KMS-11 (cell line): ENCODE data around the gene SLC16A1.

Experiments used
- H2AFZ ChIP-seq: fragments of 200-600 bp; sonication (generic); 2 replicates; pipeline ENCODE4 v1.6.1; 2016; ENCODE audit warnings: antibody characterized with exemption, mixed run types, low read depth
- H3K27ac ChIP-seq: fragments of 200-600 bp; sonication (generic); 2 replicates; pipeline ENCODE4 v1.6.1; 2016; ENCODE audit warnings: mild to moderate bottlenecking, mixed run types
- H3K27me3 ChIP-seq: fragments of 200-600 bp; sonication (generic); 2 replicates; pipeline ENCODE4 v1.6.1; 2017; ENCODE audit warnings: mild to moderate bottlenecking, low read depth, mixed run types, moderate library complexity; ENCODE audit not compliant: insufficient read depth
- H3K36me3 ChIP-seq: fragments of 200-600 bp; sonication (generic); 2 replicates; pipeline ENCODE4 v1.6.1; 2017; ENCODE audit warnings: mild to moderate bottlenecking, mixed run types; ENCODE audit not compliant: insufficient read depth
- H3K4me1 ChIP-seq: fragments of 200-600 bp; sonication (generic); 2 replicates; pipeline ENCODE4 v1.6.1; 2016; ENCODE audit warnings: mild to moderate bottlenecking, low read depth, mixed run types; ENCODE audit not compliant: poor library complexity, severe bottlenecking
- H3K4me2 ChIP-seq: fragments of 200-600 bp; sonication (generic); 2 replicates; pipeline ENCODE4 v1.7.0; 2016; ENCODE audit warnings: mild to moderate bottlenecking, mixed run types
- H3K4me3 ChIP-seq: fragments of 200-600 bp; sonication (generic); IDR thresholded peaks from 2 replicates; pipeline ENCODE4 v1.6.1; 2017; ENCODE audit warnings: low read depth, low read length, mixed read lengths; ENCODE audit not compliant: insufficient read depth
- H3K79me2 ChIP-seq: fragments of 200-600 bp; sonication (generic); 2 replicates; pipeline ENCODE4 v1.6.1; 2016; ENCODE audit warnings: low read depth, mixed run types; ENCODE audit not compliant: insufficient read depth
- H3K9ac ChIP-seq: fragments of 200-600 bp; sonication (generic); 2 replicates; pipeline ENCODE4 v1.6.1; 2016; ENCODE audit warnings: mild to moderate bottlenecking, mixed run types
- H4K20me1 ChIP-seq: fragments of 200-600 bp; sonication (generic); 2 replicates; pipeline ENCODE4 v1.6.1; 2016; ENCODE audit warnings: mild to moderate bottlenecking, mixed run types; ENCODE audit not compliant: insufficient read depth
- TF ChIP-seq, protein P1 (sequence below): fragments of 200-600 bp; sonication (generic); conservative IDR thresholded peaks from 2 replicates; pipeline ENCODE4 v1.6.1; 2017; ENCODE audit warnings: low read depth, mild to moderate bottlenecking, antibody characterized with exemption, low read length, moderate library complexity, mixed read lengths

Gene SLC16A1

DNA sequence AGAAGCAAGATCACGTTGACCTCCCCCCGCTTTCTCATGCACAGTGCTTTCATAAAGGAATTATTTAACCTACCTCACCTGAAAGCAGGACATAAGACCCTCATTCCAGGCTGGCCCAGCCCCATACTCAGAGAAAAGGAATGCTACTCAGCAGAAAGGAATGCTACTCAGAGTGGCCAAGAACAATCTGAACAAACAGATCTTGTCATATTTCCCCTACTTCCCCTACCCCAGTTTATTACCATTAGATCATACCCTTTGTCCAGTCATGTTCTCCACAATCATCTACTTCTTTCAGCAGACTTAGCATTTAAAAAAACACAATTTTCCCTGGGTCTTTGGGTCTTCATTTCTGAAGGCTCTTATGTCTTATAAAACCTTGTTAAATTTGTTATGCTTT, 89.8 kb downstream of the SLC16A1 start:
- Histone ChIP-seq H3K79me2 (no peaks in the 10 kb centered on the region), H2AFZ (no peak overlapping the region), H4K20me1 (no peaks in the 10 kb centered on the region), H3K36me3 (no peaks in the 10 kb centered on the region), H3K27me3 (no peaks in the 10 kb centered on the region), H3K4me2 (no peak overlapping the region), H3K27ac (no peak overlapping the region), H3K9ac (no peak overlapping the region), H3K4me3 (no peak overlapping the region), H3K4me1 (no peaks in the 10 kb centered on the region)
- TF ChIP-seq, protein P1, sequence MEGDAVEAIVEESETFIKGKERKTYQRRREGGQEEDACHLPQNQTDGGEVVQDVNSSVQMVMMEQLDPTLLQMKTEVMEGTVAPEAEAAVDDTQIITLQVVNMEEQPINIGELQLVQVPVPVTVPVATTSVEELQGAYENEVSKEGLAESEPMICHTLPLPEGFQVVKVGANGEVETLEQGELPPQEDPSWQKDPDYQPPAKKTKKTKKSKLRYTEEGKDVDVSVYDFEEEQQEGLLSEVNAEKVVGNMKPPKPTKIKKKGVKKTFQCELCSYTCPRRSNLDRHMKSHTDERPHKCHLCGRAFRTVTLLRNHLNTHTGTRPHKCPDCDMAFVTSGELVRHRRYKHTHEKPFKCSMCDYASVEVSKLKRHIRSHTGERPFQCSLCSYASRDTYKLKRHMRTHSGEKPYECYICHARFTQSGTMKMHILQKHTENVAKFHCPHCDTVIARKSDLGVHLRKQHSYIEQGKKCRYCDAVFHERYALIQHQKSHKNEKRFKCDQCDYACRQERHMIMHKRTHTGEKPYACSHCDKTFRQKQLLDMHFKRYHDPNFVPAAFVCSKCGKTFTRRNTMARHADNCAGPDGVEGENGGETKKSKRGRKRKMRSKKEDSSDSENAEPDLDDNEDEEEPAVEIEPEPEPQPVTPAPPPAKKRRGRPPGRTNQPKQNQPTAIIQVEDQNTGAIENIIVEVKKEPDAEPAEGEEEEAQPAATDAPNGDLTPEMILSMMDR, result no peak

DNA sequence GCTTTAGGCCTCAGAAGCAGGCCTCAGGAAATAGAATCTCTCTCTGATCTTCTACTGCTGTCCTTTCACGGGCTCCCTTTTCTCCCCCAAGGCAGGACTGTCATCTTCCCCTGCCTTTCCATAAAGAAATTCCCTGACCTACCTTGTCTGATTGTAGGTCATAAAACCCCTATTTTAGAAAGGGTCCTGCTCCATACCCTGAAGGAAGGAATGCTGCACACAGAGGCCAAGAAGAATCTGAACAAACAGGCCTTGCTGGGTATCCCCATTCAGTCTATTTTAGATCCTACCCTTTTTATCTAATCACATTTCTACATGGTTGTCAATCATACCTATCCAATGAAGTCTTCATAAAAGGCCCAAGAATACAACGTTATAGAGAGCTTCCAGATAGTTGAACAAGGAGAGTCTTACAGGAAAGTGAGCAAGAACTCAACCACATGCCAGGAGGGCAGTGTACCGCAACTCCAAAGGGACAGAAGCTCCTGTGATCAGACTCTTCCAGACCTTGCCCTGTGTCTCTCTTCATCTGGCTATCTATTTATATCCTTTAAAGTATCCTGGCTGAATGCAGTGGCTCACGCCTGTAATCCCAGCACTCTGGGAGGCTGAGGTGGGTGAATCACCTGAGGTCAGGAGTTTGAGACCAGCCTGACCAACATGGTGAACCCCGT, 93.1 kb downstream of the SLC16A1 start:
- H4K20me1 ChIP-seq, result no peaks in the 10 kb centered on the region
- no peaks in the 10 kb centered on the region for H3K4me1 ChIP-seq
- TF ChIP-seq, protein P1, result no peak
- no peak overlapping the region for H2AFZ ChIP-seq
- no peaks in the 10 kb centered on the region for H3K36me3 ChIP-seq
- no peak overlapping the region for H3K4me3 ChIP-seq
- no peaks in the 10 kb centered on the region for H3K79me2 ChIP-seq
- H3K27ac ChIP-seq, result no peak overlapping the region
- H3K9ac ChIP-seq, result no peak overlapping the region
- H3K27me3 ChIP-seq, result no peaks in the 10 kb centered on the region
- no peak overlapping the region for H3K4me2 ChIP-seq
